HG03159 (cell line): ENCODE results near the gene ADAD1.
A peak's percentile ranks its signal among the peaks of the same experiment; 100 is the strongest.
"Not testable (repeated sequence)": the region's sequence is repeated elsewhere in the genome, so short reads cannot be mapped to it uniquely, and the experiment has no call there.

Source experiments
- ATAC-seq: cut with Tn5 transposase; IDR thresholded peaks from one replicate; pipeline ENCODE4 v1.9.1; 2021; ENCODE audit warnings: mild to moderate bottlenecking, moderate library complexity; ENCODE audit not compliant: unreplicated experiment

Gene ADAD1

DNA sequence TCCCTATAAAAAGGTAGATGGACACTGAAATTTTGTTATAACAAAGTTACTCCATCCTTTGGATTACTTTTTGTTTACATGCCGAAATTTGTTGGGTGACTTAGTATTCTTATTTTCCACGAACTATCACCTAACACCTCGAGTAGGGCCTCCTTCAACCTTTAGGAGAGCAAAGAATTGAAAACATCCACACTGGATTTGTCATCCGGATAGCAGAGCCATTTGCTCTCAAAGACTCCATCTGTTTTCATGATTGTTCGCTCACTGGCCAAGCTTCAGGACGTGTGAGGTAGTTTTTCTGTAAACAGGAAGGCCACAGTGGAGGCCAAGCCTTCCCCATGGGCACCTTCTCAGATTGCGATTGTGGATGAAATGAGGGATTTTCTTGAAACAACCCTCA, at the start of gene ADAD1:
Gene ADAD1 (plus strand): TSS at position 301 of the 400 bp plus-strand sequence. CDS start 1,059 bp downstream, outside the sequence.
- no peak for ATAC-seq

DNA sequence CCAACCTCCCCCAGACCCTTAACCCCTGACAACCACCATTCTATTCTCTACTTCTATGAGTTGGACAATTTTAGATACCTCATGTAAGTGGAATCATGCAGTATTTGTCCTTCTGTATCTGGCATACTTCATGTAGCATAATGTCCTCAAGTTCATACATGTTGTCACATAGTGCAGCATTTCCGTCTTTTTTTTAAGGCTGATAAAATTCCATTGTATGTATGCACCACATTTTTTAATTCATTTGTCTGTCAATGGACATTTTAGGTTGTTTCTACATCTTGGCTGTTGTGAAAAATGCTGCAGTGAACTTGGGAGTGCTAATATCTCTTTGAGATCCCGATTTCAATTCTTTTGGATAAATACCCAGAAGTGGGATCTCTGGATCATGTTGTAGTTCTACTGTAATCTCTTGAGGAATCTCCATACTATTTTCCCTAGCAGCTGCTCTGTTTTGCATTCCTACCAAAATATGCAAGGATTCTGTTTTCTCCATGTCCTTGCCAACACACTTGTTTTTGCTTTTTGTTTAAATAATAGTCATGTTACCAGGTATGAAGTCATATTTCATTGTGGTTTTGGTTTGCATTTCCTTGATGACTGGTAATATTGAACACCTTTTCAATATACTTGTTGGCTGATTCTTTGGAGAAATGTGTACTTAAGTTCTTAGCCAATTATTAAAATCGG, 48.8 kb upstream of the ADAD1 start:
- no peak for ATAC-seq

DNA sequence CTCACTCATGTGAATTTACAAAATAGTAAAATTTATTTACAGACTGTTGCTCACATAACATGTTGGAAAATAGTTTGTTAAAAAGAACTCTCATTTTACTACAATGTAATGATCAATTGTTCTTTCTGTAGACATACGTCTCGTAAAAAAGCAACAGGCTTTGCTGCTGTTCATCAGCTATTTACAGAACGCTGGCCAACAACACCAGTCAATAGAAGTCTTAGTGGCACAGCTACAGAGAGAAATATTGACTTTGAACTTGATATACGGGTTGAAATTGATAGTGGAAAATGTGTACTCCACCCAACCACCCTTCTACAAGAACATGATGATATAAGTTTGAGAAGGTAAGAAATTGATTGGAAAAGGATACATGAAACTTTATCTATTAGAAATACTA, 47.6 kb upstream of the ADAD1 start:
- no peak for ATAC-seq

DNA sequence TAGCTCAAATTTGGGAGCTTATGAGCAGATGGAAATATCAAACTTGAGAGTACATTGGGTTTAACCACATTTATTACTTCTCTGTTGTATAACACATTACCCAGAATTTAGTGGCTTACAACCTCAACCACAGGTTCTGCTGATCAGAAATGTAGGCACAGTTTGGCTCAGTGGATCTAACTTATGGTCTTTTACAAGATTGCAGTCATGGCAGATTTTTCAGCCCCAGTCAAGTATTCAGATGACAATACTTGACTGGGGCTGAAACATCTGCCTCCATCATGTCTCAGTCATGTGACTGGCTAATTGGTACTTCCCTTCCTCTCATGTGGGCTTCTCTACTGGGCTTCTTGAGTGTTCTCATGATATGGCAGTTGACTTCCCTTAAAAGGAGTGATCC, 44.0 kb upstream of the ADAD1 start:
- no peak for ATAC-seq

DNA sequence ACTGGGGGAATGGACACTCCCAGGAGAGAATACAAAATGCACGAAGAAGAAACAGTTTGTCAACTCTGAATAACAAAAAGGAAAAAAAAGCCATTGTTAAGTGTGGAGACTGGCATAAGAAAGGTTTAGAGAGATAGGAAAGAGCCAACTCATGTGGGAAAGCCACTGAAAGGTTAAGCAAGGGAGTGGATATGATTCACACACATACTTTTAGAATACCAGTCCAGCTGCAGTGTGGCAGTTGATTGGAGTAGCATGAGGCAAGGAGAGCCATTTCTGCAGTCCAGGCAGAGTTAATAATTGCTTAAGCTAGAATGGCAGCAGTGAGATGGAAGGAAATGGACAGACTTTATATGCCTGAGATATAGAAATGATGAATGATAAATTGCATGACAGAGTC, 36.9 kb upstream of the ADAD1 start:
- no peak for ATAC-seq

DNA sequence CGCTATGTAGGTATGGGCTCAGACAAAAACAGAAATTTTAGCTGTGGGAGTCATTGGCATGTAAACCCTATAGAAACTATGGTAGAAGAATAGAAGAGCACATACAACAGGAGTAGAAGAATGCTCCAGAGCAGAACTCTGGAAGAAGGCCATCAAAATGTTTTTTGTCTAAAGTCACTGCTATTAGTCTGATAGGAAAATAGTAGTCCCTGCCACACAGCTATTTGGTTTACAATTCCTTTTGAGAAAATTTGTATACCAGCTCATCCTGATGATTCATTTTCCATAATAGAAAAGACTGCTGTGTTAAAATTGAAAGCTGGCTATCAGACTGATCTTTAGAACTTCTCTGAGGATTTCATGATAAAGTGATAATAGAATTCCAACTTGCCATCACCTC, 32.8 kb upstream of the ADAD1 start:
- ATAC-seq = no peak

DNA sequence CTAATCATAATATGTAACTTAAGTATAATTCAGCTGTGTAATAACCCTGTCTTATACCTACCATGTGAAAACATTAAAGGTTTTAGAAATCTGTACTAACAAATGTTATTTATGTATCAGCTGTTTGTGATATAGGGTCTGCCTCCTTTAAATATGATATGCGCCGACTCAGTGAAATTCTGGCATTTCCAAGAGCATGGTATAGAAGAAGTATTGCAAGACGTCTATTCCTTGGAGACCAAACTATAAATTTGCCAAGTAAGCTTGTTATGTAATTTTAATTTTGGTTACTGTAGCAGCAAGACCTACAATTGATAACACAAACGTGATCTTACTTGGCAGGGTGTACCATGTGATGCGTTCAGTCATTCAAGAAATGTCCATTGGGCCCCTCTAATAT, 32.3 kb upstream of the ADAD1 start:
- ATAC-seq = no peak

DNA sequence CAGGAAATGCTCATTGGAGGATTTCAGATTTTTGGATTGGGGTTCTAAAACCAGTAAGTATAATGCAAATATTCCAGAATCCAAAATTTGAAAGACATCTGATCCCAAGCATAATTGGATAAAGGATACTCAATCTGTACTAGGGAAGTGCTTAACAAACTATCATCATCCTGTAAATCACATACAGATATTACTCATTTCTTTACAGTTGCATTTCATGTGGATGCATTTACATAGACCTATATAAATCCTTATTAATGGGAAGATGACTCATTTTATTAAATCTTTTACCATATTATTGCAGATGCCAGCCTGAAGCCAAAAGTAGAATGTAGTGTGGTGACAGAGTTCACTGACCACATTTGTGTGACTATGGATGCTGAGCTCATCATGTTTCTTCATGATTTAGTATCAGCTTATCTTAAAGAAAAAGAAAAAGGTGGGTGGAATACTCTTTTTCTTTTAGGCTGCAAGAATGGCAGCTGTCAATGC, 22.4 kb upstream of the ADAD1 start:
- ATAC-seq = no peak

DNA sequence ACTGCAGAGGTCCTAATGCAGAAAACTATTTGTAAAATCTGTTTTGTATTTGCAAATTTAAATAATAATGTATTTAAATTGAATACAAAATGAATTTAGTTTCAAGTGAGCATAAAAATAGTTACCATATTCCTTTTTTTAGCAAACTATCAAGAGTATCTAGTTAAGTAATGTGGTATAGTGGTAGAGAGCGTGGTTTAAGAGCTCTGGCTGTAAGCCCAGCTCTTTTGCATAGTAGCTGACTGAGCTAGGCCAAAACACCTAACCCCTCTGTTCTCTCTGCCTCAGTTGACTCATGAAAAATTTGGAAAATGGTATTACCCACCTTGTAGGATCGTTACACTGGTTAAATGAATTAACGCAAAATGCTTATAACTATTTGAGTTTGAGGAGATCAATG, 18.1 kb upstream of the ADAD1 start:
- ATAC-seq = no peak

DNA sequence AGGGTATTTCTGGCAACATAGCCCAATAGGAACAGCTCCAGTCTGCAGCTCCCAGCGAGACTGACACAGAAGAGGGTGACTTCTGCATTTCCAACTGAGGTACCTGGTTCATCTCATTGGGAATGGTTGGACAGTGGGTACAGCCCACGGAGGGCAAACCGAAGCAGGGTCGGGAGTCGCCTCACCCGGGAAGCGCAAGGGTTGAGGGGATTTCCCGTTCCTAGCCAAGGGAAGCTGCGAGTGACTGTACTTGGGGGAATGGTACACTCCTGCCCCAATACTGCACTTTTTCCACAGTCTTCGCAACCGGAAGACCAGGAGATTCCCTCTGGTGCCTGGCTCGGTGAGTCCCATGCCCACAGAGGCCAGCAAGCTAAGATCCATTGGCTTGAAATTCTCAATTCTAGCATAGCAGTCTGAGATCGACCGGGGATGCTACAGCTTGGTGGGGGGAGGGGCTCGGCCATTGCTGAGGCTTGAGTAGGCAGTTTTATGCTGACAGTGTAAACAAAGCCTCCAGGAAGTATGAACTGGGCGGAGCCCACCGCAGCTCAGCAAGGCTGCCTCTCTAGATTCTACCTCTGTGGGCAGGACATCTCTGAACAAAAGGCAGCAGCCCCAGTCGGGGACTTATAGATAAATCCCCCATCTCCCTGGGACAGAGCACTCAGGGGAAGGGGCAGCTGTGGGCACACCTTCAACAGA, 14.0 kb upstream of the ADAD1 start:
- ATAC-seq = no peak

DNA sequence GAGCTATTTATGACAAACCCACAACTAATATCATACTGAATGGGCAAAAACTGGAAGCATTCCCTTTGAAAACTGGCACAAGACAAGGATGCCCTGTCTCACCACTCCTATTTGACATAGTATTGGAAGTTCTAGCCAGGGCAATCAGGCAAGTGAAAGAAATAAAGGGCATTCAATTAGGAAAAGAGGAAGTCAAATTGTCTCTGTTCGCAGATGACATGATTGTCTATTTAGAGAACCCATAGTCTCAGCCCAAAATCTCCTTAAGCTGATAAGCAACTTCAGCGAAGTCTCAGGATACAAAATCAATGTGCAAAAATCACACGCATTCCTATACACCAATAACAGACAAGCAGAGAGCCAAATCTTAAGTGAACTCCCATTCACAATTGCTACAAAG, 10.0 kb upstream of the ADAD1 start:
- not testable (repeated sequence) for ATAC-seq

DNA sequence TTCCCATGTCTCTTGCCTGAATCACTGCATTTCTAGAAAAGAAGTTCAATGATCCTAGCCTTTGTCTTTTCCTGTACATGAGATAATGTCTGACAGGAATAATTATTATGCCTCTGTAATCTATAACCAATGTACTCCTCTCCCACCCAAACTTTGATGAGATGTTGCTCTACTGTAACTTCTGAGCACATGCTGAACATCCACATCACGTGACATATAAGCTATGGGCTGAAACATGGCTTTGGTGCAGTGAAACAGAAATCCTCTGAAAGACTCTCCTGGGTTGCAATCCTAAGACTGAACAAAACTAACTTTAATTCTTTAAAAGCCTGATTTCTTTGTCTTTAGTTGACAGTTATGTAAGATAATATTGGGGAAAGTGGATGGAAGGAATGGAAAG, 1.5 kb upstream of the ADAD1 start:
- no peak for ATAC-seq

DNA sequence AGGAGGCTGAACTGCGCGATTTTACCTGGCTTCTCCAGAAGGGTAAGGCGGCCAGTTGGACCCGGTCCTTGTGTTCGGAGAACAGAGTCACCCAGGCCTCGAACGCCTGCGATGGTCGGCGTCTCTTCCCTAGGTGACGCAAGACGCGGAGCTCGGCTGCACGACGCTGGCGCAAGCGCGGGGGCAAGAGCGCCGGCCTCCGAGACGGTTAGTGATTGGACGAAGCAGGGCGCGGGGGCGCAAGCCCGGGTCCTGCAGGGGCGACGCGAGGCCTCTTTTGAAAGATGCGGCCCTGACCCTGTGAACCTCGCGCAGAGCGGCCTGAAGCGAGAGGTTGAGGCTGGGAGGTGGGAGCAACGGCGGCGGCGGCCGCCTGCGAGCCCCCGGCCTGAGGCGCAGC, 428 bp downstream of the ADAD1 start:
- ATAC-seq = no peak

DNA sequence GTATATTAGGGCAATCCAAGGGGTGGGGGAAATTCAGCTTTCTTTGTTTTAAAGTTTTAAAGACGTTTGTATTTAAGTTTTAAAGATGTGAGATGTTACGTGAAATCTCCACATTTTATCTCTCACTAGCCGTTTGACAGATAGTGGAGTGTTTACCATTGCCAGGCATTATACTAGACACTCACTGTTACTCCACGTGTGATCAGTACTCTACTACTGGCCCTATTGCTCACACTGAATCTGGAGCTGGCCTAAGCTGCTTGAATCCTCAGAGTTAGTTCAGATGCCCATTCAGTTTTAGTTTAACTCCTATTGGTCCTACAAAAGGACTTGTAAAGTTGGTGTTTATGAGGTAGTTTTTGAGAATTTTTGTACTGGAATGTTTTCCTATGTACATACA, 4.5 kb downstream of the ADAD1 start:
- no peak for ATAC-seq

DNA sequence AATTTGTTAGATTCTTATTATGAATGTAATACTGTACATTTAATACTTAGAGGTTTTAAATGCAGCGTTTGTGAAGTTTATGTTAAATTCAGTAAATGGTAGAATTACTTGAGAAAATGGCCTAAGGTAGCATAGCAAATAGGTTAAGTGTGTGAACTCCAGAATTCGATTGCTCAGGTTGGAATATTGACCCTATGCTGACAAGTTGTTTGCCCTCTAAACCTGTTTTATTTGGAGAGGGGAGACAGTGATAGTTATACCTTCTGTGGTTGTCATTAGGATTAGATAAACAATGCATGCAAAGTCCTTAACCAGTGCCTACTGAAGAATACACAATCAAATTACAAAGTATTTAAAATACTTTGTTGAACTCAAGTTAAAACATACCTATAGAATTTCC, 5.4 kb downstream of the ADAD1 start:
- ATAC-seq = no peak

DNA sequence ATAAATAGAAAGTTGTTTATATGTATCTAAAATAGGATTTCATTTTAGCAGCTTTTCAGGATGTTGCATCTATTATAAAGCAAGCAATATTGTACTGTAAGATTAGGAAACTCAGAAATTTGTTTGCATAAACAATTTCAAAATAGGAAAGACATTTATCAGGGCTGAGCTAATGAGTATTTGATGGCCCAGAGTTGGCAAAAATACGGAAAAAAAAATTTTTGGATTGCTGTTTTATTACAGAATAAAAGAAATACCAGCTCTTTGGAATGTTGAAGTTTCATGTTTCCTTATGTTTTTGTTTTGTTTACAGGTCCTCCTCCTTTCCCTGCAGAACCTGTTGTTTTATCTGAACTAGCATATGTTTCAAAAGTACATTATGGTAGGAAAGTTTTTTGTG, 14.5 kb downstream of the ADAD1 start:
- ATAC-seq = no peak

DNA sequence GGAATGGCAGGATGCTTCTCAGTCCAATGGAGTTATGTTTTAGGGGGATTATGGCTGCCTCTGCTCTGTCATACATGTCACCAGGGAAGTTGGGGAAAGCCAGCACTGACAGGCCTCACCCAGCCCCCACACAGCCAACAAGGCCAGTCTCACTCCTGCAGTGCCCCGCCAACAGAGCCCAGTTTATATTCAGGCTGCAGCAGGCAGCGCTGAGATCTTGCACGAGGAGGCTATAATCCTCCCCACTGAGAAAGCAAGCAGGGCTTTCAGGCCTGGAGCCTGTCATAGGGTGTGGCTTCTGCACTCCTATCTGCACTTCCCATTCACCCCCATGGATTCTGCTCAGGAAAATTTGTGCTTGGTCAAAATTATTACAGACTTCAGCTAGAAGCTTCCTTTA, 25.1 kb downstream of the ADAD1 start:
- no peak for ATAC-seq

DNA sequence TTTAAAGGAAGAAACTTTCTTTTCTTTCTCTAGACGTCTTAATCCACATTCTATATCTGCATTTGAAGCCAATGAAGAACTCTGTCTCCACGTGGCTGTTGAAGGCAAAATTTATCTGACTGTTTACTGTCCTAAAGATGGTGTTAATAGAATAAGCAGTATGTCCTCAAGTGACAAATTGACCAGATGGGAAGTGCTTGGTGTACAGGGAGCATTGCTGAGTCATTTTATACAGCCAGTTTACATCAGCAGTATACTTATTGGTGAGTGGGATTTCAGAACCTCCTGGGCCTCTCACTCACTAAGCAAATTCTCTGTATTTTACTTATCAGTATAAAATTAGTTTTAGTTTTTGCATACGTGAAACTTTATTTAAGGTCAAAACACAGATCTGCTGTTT, 33.7 kb downstream of the ADAD1 start:
- peak; percentile 52 for ATAC-seq

DNA sequence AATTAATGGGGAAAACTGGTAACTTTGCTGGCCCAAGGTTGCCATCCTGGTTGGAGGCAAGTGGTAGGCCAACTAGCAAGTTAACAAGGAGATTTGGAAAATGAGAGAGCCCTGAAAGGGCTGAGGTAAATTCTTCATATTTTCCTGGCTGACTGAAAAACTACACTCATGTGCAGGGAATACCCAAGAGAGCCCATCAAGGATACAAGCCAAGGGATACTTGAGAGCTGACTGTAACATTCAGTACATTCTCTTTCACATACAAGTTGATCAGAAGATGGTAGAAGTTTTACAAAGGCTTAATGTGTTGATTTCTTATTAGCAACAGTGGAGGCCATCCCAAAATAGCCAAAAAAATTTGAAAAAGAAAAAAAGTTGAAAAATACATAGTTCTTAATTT, 44.4 kb downstream of the ADAD1 start:
- ATAC-seq = no peak

DNA sequence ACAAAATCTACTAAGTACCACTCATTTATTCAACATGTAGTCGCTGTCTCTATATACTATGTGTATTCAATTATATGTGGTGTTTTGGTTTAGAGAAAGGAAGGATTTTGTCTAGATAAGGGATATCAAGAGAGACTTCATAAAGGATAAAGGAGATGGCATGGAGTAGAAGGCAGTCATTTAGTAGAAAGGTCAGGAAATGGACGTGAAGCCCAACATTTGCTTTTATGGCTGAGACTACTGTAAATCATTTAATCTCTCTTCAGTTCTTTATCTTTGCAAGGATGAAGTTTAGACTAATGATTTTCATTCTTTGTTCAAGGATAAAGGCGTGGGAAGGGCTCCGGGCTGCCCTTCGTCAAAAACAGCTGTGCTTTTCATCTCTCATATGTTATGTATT, 52.5 kb downstream of the ADAD1 start:
- ATAC-seq = no peak

DNA sequence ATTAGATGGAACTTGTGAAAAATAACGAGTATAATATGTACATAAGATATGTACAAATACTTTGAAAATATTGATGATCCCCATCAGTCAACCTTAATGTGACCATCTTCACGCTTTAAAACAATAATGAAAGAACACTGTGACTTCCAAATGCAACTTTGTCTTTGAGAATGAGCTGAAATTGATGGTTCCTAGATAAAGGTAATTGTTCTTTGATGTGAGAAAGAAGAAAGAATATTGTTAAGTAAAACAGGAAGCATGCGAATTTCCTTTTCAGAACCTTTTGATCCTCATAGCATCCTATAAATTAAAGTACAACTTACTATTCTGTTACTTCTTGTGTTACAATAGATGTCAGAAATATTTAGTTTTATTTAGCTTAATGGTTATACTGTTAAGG, 55.5 kb downstream of the ADAD1 start:
- no peak for ATAC-seq

DNA sequence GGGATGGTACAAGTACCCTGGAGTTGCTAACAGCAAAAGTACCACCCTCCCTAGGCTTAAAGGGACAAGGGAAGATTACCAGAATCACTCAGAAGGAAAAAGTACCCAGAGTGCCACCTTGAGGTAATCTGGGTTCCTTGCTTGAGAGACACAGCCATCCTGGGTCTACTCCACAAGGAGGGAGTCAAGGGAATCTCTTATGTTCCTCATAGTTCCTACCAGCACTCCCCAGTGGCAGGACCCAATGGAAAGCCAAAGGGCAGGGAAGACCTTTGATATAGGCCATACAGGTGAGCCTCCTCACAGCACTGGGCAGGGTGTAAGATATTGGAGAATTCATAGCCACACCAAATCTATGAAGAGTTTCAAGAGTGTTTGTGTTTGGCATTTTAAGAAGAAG, 72.0 kb downstream of the ADAD1 start:
- ATAC-seq = no peak
